Esophagus mucosa (tissue), 1 donor: ENCODE measurements around the gene ANKS1B. TPM values are rescaled to one million over a fixed set of nuclear protein-coding genes. Genes with fewer than 3 reads are reported as not detected.
"Not testable (repeated sequence)": the region's sequence is repeated elsewhere in the genome, so short reads cannot be mapped to it uniquely, and the experiment has no call there.

Experiments used
- ATAC-seq: fragments of 200-7000 bp; cut with Tn5 transposase; one replicate; pipeline ENCODE4 v1.9.1; 2020
- total RNA-seq: library from RNA; stranded (reverse); gene quantifications from one replicate; pipeline ENCODE4 v1.2.4, GENCODE V29; 2023
- donor health status: DM: yes; HTN: yes; CAD: no.

Gene ANKS1B
- total RNA-seq, 1 donor from 2014 or later = 2.8 TPM

DNA sequence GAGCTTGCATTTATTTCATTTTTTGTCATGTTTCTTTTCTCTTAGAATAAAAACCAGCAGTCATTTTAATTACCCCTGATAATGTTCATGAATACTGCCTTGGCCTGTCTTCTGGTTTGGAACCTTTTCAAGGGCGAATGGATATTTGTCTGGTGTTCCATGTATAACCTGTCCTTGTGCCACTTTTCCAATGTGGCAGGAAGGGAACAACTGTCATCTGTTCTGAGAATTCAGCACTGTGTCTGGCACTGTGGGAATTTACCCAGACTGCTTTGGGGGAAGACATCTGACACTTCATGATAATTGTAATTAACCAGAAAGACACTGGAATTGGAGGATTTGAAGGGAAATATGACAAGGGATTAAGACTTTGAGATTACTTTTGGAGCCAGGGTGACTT lies 986.8 kb downstream of the ANKS1B start:
- ATAC-seq = no peak

DNA sequence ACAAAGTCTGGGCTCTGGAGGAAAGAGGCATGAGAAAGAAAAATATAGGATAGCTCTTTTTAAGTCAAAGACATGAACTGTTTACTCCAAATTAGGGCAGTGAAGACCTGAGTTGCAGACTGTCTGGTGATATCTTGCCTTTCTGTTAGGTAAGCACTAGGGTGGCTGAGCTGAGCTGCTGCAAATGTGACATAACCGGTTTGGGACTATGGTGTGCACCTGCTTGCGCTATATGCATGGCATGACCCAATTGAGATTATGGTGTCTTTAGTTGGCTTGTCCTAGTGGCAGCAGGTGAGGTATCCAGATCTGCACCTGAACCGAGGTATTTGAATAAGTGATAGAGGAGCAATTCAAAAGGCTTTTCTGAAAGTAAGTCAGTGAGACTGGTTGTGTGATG lies 994.1 kb downstream of the ANKS1B start:
- ATAC-seq = peak; percentile 75

- no peak for ATAC-seq
Observed at GRCh38 chr12:98985156-98985555, 999.6 kb downstream of the ANKS1B start.

GRCh38 chr12:98983647-98984046 lies 1001.1 kb downstream of the ANKS1B start:
- no peak for ATAC-seq

DNA sequence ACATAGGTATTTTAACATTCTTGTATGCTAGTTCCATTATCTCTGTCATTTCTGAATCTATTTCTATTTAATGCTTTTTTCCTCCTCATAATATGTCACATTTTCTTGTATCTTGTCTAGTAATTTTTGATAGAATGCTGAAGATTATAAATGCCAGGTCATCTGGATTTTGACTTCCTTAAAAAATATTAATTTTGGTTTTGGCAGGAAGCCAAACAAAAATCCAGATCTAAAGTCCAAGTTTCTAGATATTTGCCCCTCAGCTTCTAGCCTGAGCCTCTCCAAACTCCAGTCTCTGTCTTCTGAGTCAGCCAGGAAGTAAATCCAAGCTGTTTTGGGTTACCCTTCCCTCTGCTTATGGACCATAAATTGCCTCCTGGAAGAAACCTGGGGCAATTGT lies 1004.2 kb downstream of the ANKS1B start:
- no peak for ATAC-seq

DNA sequence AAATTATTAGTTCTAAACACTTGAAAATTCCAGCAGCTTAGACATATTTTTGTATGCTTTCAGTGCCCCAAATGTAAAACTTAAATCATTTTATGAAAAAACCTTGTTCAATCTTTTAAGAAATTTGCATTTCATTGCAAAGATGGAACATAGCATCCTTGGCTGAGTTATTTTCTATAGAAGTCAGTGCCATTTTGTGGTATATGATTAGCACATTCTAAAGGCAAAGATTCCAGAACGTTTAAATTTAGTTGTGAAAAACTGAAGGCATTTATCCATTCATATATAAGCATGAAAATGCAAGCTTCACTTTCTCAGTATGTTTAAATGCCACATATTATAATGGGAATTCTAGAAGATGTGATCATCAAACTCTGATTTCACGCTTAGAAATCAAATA lies 1007.5 kb downstream of the ANKS1B start:
- no peak for ATAC-seq

- no peak for ATAC-seq
Observed at GRCh38 chr12:98974767-98975381, 1009.9 kb downstream of the ANKS1B start.

- peak; percentile 79 for ATAC-seq
Observed at GRCh38 chr12:98973395-98973794, 1011.3 kb downstream of the ANKS1B start.

DNA sequence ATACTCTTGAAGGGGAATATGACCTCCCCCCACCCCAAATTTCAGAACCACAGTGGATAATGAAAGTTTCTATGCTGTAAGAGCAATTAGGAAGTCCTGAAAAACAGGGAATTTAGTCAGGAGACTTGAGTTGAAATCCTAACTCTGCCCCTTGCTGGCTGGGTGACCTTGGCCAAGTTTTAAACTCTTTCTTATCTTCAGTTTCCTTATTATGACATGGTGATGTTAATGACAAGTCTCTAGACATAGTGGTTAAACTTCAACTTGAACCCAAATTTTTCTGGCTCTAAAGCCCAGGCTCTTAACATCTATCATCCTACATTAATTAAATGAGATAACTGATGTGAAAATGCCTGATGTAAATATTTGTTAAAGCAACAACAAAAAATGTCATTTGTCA lies 1013.8 kb downstream of the ANKS1B start:
- ATAC-seq = no peak

DNA sequence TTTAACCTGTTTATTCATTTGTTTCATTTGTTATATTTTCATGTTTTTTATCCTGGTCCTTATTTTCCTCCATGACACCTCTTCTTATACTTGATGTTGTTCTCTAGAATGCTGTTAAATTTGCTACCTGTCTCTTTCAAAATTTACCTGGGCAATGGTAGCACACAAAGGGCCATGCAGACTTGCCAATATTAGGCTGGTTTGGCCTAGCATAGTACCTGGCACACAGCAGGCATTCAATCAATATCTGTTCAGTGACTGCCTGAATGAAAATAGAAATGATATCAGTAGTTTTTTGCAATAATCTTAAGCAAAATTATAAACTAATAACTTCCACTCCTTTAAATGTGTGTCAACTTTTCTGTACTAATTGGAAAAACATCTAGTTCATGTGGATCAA lies 1014.5 kb downstream of the ANKS1B start:
- ATAC-seq = no peak

DNA sequence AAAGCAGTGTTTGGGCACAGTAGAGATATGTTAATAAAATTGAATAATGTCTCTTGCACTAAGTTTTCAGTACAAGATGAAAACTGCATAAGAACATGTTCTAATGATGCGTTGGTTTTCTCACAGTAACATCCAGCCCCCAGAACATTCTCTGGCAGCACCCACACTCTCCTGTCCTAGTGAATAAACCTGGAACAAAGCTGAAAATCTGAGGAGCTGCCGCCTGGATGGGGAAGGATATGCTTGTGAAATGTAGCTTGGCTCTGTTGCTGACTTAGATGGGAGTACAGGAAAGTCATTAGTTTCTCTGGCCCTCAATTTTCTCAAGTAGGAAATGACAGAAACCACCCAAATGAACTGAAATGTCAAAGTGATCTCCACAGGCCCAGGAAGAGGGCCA lies 1015.8 kb downstream of the ANKS1B start:
- no peak for ATAC-seq

- ATAC-seq = not testable (repeated sequence)
Observed at GRCh38 chr12:98957135-98957534, 1027.6 kb downstream of the ANKS1B start.

DNA sequence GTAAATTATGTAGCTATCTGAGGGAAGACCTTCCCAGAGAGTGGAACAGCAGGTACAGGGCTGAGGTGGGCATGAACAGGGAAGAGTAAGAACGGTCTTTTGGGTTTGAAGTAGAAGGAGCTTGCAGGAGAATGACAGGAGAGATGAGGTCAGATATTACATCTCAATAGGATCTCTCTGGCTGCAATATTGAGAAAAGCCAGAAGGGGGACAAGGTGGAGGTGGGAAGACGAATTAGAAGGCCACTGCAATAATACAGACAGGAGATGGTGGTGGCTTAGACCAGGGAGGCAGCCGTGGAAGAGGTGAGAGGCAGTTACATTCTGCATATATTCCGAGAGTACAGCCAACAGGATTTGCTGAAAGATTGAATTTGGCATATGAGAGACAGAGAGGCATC lies 1029.5 kb downstream of the ANKS1B start:
- ATAC-seq = no peak

- ATAC-seq = no peak
Observed at GRCh38 chr12:98954506-98954905, 1030.2 kb downstream of the ANKS1B start.

- ATAC-seq = no peak
Observed at GRCh38 chr12:98951406-98951805, 1033.3 kb downstream of the ANKS1B start.

GRCh38 chr12:98948343-98948949 lies 1036.3 kb downstream of the ANKS1B start:
- no peak for ATAC-seq

DNA sequence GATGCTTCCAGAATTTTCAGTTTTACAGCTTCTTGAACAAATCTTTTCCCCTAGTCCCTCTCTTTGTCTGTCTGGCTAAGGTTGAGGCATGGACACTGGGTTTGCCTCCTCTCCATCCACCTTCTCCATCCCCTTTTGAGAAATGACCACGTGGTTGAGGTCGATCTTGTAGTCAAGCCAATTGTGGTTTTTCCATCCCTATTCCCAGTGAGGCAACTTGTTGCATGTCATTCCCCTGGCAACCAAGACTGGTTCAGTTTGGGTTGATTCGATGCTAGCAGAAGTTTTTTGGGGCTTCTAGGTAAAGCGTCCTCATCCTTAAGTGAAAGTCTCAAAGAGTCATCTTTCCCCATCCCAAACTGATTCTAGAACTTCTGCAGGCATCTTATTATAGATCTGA lies 1038.9 kb downstream of the ANKS1B start:
- no peak for ATAC-seq

DNA sequence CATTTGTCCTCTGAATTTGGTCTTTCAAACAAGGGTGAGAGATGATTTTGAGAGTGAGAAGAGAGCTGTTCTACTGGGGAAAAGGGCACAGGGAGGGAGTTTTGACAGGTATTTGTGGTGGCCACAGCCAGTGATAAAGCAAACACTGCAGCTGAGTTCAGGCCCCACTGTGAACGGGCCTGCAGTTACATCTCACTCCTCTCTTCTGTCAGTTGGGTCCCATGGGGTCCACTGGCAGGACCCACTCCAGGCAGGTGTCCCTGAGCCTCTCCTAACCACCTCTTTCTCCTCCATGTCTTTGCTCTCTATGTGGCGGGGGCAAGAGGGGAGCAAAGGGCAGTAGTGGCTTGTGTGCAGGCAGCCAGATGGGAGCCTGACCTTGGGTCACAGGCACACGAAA lies 1044.8 kb downstream of the ANKS1B start:
- no peak for ATAC-seq

DNA sequence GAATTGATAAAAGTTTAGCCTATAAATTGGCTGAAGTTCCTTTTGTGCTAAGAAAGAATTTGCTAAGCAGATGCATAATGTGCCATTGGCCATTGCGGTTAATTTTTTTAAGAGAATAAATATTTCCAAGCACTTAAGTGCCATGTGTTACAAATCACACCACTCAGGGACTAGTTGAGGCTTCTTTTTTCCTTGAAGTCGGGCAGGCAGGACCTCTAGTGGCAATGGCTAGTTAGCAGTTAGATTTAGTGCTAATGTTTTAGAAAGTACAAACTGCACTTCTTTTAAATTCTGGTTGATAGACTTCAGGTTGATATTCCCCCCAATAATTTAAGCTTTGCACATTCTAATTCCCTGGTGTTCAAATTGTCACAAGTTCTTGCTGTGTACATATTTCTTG lies 1045.4 kb downstream of the ANKS1B start:
- ATAC-seq = no peak

DNA sequence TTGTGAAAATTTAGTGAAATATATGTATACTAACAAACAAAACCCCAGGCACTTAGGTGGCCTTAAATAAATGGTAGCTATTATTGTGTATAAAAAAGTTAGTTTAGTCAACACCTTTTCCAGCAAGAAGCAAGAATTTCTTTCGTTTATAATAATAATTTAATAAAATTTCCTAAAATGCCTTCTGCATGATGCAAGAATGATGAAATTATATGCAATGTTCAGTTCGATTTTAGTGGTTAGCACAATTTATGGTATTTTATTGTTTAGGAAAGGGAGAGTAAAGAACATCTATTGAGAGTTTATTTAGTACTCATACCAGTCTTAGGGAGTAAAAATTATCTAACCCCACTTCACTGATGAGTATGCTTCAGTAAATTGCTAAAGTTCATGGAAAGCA lies 1048.9 kb downstream of the ANKS1B start:
- no peak for ATAC-seq

GRCh38 chr12:98922871-98923270 lies 1061.9 kb downstream of the ANKS1B start:
- no peak for ATAC-seq

DNA sequence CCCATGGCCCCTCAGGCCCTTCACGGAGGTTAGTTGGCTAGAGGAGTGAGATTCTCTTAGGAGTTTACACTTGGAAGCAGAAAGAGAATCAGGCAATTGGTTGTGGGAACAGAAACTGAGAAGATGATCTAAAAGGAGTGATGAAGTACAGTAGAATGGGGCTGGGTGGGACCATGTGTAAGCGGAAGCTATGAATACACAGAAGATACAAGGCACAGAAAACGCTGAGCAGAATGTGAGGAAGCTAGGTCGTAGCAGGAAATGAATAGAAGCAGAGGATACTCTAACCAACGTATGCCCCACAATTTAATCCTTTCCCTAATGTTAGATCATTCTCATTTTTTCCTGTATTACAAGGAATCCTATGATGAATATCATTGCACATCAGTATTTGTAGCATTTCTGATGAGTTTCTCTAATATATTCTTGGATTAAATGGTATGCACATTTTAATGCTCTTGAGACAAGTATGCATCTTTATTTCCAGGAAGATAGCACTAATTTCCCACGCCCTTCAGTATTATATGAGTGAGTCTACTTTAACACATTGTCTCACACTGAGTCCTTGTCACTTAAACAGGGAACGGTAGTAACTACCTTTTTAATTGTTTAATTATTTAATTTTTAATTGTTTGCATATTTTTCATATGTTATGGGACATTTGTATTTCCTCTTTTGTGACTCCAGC lies 1066.4 kb downstream of the ANKS1B start:
- no peak for ATAC-seq

DNA sequence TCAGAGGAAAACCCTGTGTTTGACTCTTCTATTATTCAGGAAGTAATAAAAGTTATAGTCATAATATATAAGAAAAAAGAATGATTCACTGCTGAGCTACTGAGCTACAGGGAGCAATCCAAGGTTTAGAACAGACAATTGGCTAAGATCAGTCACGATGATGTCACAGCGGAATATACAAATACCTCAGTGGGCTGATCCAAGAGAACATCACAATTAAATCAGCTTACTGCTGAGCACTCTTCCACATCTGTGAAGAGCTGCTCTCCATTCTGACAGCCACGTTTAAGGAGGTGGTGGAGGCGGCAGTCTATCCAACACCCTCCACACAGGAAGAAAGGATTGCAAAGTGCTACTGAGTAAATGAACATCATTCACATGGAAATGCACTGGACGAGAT lies 1068.6 kb downstream of the ANKS1B start:
- ATAC-seq = peak; percentile 75

- no peak for ATAC-seq
Observed at GRCh38 chr12:98912401-98912974, 1072.2 kb downstream of the ANKS1B start.
